Endothelial cell of umbilical vein (primary cell): Measurements from ENCODE around the gene HNRNPM. TPM values are rescaled to one million over a fixed set of nuclear protein-coding genes. Genes with fewer than 3 reads are reported as not detected.

Experiments
- BruUV-seq: library from RNA; stranded (reverse); fragments of 400-500 nt; replicated peaks from 2 replicates; lab custom pipeline; 2021; lab: Mats Ljungman, UMichigan
- CTCF ChIA-PET: fragments of 300-600, 350-600 bp; sonication (Branson Sonifier 250); formaldehyde crosslinking; loops from one replicate; lab custom pipeline; 2021; ENCODE audit warnings: antibody characterized with exemption, inconsistent platforms; lab: Charles Lee
- POLR2A ChIA-PET: fragments of 300-600, 350-600 bp; sonication (Branson Sonifier 250); formaldehyde crosslinking; loops from one replicate; lab custom pipeline; 2021; ENCODE audit warnings: antibody characterized with exemption, inconsistent platforms; lab: Charles Lee
- DNase-seq: peaks from one replicate; pipeline ENCODE4 v3.0.0-alpha.2; 2011; ENCODE audit warnings: low read depth, low spot score
- FAIRE-seq: peaks from 2 replicates; lab custom pipeline; 2011; peaks lifted over from hg19 to GRCh38; lab: Jason Lieb, UNC
- H2AFZ ChIP-seq: 2 replicates; pipeline ENCODE4 v1.6.0; 2012; ENCODE audit warnings: low read depth, low read length, control low read depth, inconsistent platforms
- H3K27ac ChIP-seq: 2 replicates; pipeline ENCODE4 v1.5.1; 2011; ENCODE audit warnings: low read depth, mild to moderate bottlenecking, control low read depth, low read length, moderate library complexity; ENCODE audit not compliant: insufficient read depth
- H3K27me3 ChIP-seq, 2 experiments: 2 replicates each; pipeline versions ENCODE4 v1.6.0 to v1.6.1; 2011; ENCODE audit warnings: low read length in 2 of 2, mixed read lengths in 1 of 2; ENCODE audit not compliant: control insufficient read depth in 2 of 2, insufficient read depth in 2 of 2
- H3K36me3 ChIP-seq, 2 experiments: 2 replicates in 1 of 2; 3 replicates in 1 of 2; pipeline ENCODE4 v1.5.1; 2011; ENCODE audit warnings: low read length in 2 of 2, mild to moderate bottlenecking in 1 of 2, moderate library complexity in 1 of 2; ENCODE audit not compliant: control insufficient read depth in 2 of 2, insufficient read depth in 2 of 2; ENCODE audit errors: extremely low read depth in 1 of 2
- H3K4me1 ChIP-seq: 3 replicates; pipeline ENCODE4 v1.5.1; 2011; ENCODE audit warnings: mild to moderate bottlenecking, low read length; ENCODE audit not compliant: control insufficient read depth, insufficient read depth; ENCODE audit errors: extremely low read depth
- H3K4me2 ChIP-seq: 2 replicates; pipeline ENCODE4 v1.6.1; 2011; ENCODE audit warnings: low read length, control low read depth, mixed read lengths; ENCODE audit not compliant: insufficient read depth
- H3K4me3 ChIP-seq, 3 experiments: fragments of 200-600 bp in 1 of 3; sonication (generic), shearing (Covaris generic) in 1 of 3; replicated peaks in 1 of 3; 2 replicates each; pipeline ENCODE4 v1.5.1; 2011 to 2016; ENCODE audit warnings: control low read depth in 3 of 3, low read length in 3 of 3, mild to moderate bottlenecking in 2 of 3, inconsistent platforms in 1 of 3, low read depth in 1 of 3, moderate library complexity in 1 of 3; ENCODE audit not compliant: insufficient read depth in 1 of 3
- H3K79me2 ChIP-seq: 2 replicates; pipeline ENCODE4 v1.6.0; 2012; ENCODE audit warnings: low read length, inconsistent platforms; ENCODE audit not compliant: control insufficient read depth, insufficient read depth
- H3K9ac ChIP-seq: replicated peaks from 2 replicates; pipeline ENCODE3; 2011; ENCODE audit warnings: low read length, control low read depth; ENCODE audit not compliant: insufficient read depth; ENCODE audit errors: extremely low read depth
- H3K9me1 ChIP-seq: replicated peaks from 3 replicates; pipeline ENCODE4 v1.6.0; 2011; ENCODE audit warnings: mild to moderate bottlenecking, low read length; ENCODE audit not compliant: control insufficient read depth, insufficient read depth; ENCODE audit errors: extremely low read depth
- H3K9me3 ChIP-seq: replicated peaks from 2 replicates; pipeline ENCODE4 v1.5.1; 2012; ENCODE audit warnings: low read length, inconsistent platforms; ENCODE audit not compliant: control insufficient read depth, insufficient read depth
- H4K20me1 ChIP-seq: replicated peaks from 2 replicates; pipeline ENCODE3; 2011; ENCODE audit warnings: mild to moderate bottlenecking, low read length; ENCODE audit not compliant: control insufficient read depth, insufficient read depth; ENCODE audit errors: extremely low read depth
- CTCF ChIP-seq, 2 donors: IDR thresholded peaks; 1 replicate in 1 of 2; 2 replicates in 1 of 2; pipeline ENCODE4 v1.5.1; 2011; ENCODE audit warnings: low read length in 2 of 2, mild to moderate bottlenecking in 2 of 2, moderate library complexity in 2 of 2, control low read depth in 1 of 2, inconsistent platforms in 1 of 2, low read depth in 1 of 2; ENCODE audit not compliant: insufficient read depth in 1 of 2; ENCODE audit errors: extremely low read depth in 1 of 2
- POLR2AphosphoS5 ChIP-seq: IDR thresholded peaks from 2 replicates; pipeline ENCODE4 v1.6.1; 2012; ENCODE audit warnings: low read depth, mild to moderate bottlenecking, control low read depth, low read length, moderate library complexity; ENCODE audit not compliant: insufficient read depth
- dilution Hi-C: fragments of 300-500 bp; cut with MboI; formaldehyde crosslinking; loops from one replicate; pipeline ENCODE4 v1.15.0; 2019; ENCODE audit warnings: low sequenced_read_pairs; ENCODE audit not compliant: extremely low pct_ligation_motif_present
- intact Hi-C: fragments of 100-400 bp; cut with micrococcal nuclease; formaldehyde crosslinking; loops from one replicate; pipeline ENCODE4 v1.10.0; 2022
- polyA plus RNA-seq, 4 experiments: library from polyadenylated mRNA; depleted of rRNA in 3 of 4; stranded (reverse) in 3 of 4; unstranded in 1 of 4; fragments of >200 nt; gene quantifications; 2 replicates each; pipeline versions ENCODE4 v1.2.1 to v1.2.3, GENCODE V29; 2011 to 2012; ENCODE audit warnings: missing spikeins in 1 of 4
- total RNA-seq: library from RNA; stranded (reverse); gene quantifications from 2 replicates; pipeline ENCODE4 v1.2.3, GENCODE V29; 2021

Gene HNRNPM
- total and polyA plus RNA-seq, 2 donors (not counting 3 experiments of a cell fraction or from before 2014, with no cell fraction given) = 244 to 301 TPM

- no TSS peak for BruUV-seq
Observed at GRCh38 chr19:8483165-8483564, 38.4 kb downstream of the HNRNPM start.

More at GRCh38 chr19:8483165-8483564, 38.4 kb downstream of the HNRNPM start:
- FAIRE-seq = no peak
- H4K20me1 ChIP-seq = peaks cover 5% of the 10 kb centered on the region
- no peak overlapping the region for H3K4me2 ChIP-seq
- no peak overlapping the region for H3K27ac ChIP-seq
- ChIA-PET CTCF (interaction anchor here (2.2 to 2.4 kb wide), 2 partner anchors 22 to 129 kb away, joined by 7 read pairs; no protein-coding TSS in a partner anchor), POLR2A (no interaction called here)
- no peak for DNase-seq
- TF ChIP-seq POLR2AphosphoS5 (peak; percentile 8), CTCF (IDR thresholded peaks at IDR 0.05; ENCODE audit: extremely low read depth in 1 of 2, insufficient read depth in 1 of 2, low read depth in 1 of 2, low read length in 2 of 2) (no peak)
- no peaks in the 10 kb centered on the region for H3K4me1 ChIP-seq
- no peaks in the 10 kb centered on the region for H3K9me1 ChIP-seq
- H3K4me3 ChIP-seq = no peak overlapping the region
- no peak overlapping the region for H3K9ac ChIP-seq
- no peaks in the 10 kb centered on the region for H3K27me3 ChIP-seq
- dilution Hi-C loops = no loop called here
- peaks cover 41% of the 10 kb centered on the region for H3K79me2 ChIP-seq
- H2AFZ ChIP-seq = no peak overlapping the region
- H3K36me3 ChIP-seq = peaks cover 38 to 71% of the 10 kb centered on the region in 2 experiments
- no peaks in the 10 kb centered on the region for H3K9me3 ChIP-seq
- intact Hi-C loops = no loop called here
